LNCaP clone FGC (cell line): ENCODE measurements around the gene BTN1A1.

Experiments used
- DNase-seq: peaks from one replicate; pipeline ENCODE4 v3.0.0-alpha.2; 2011; ENCODE audit warnings: low read depth
- H3K4me3 ChIP-seq: 2 replicates; pipeline ENCODE4 v1.5.1; 2011; ENCODE audit warnings: mild to moderate bottlenecking, low read depth, low read length, control low read depth
- TF ChIP-seq, protein P1 (sequence below): IDR thresholded peaks from 2 replicates; pipeline ENCODE4 v1.5.1; 2012; ENCODE audit warnings: mild to moderate bottlenecking; ENCODE audit not compliant: control insufficient read depth, insufficient read depth; ENCODE audit errors: extremely low read depth

BTN1A1 gene

DNA sequence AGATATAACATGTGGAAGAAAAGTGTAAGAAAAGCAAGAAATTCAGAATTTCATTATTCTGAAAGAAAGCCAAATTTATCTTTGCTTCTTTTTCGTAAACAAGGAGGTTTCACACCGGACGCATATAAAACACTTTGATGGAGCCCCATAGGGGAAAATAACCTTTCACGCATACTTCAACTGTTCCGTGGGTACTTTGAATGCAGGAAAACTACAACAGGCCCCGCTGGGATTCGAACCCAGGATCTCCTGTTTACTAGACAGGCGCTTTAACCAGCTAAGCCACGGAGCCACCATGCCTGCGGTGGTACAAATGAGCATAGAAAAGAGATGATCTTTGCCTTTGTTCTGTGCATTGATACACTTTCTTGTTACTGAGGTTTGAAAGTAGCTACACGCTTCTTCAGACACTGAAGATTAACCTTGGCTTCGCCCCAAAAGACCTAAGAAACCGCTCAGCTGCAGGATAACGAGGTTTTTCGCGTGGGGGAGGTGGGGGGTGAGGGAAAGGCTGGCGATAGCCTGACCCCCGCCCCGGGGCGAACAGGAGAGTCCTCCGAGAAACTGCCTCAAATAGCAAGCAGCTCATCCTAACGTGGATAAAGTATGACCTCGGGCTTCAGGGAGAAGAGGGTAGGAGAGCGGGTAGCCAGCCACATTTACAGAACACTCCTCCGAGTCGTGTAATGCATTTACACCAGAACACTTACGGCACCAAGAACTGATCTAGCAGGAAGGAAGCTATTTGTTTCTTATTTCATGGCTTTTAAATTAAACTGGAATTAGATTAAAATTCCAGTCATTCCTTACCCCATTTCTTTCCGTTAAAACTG is 32.8 kb downstream of the BTN1A1 start:
- DNase-seq = peak; percentile 78
- TF ChIP-seq, protein P1, sequence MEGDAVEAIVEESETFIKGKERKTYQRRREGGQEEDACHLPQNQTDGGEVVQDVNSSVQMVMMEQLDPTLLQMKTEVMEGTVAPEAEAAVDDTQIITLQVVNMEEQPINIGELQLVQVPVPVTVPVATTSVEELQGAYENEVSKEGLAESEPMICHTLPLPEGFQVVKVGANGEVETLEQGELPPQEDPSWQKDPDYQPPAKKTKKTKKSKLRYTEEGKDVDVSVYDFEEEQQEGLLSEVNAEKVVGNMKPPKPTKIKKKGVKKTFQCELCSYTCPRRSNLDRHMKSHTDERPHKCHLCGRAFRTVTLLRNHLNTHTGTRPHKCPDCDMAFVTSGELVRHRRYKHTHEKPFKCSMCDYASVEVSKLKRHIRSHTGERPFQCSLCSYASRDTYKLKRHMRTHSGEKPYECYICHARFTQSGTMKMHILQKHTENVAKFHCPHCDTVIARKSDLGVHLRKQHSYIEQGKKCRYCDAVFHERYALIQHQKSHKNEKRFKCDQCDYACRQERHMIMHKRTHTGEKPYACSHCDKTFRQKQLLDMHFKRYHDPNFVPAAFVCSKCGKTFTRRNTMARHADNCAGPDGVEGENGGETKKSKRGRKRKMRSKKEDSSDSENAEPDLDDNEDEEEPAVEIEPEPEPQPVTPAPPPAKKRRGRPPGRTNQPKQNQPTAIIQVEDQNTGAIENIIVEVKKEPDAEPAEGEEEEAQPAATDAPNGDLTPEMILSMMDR = no peak

DNA sequence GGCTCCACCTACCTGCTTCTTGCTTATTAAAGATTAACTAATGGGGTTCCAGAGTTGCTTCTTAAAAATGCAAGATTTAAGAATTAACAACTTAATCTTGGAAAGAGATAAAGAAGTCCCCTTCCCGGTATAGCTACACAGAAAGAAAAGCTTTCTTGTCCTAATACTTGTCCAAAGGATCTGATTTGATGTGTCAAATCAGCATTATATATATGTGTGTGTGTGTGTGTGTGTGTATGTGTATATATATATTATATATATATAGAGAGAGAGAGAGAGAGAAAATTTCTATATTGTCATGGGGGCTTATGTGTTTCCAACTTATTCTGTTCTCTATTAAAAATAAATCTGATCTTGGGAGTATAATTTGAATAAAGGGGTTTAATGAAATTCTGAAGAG is 33.4 kb downstream of the BTN1A1 start:
- TF ChIP-seq, protein P1 = no peak
- no peak for DNase-seq
- peak overlapping the region; percentile 66 for H3K4me3 ChIP-seq

More for the DNA sequence above, 32.8 kb downstream of the BTN1A1 start:
- H3K4me3 ChIP-seq = peak overlapping the region; percentile 66

DNA sequence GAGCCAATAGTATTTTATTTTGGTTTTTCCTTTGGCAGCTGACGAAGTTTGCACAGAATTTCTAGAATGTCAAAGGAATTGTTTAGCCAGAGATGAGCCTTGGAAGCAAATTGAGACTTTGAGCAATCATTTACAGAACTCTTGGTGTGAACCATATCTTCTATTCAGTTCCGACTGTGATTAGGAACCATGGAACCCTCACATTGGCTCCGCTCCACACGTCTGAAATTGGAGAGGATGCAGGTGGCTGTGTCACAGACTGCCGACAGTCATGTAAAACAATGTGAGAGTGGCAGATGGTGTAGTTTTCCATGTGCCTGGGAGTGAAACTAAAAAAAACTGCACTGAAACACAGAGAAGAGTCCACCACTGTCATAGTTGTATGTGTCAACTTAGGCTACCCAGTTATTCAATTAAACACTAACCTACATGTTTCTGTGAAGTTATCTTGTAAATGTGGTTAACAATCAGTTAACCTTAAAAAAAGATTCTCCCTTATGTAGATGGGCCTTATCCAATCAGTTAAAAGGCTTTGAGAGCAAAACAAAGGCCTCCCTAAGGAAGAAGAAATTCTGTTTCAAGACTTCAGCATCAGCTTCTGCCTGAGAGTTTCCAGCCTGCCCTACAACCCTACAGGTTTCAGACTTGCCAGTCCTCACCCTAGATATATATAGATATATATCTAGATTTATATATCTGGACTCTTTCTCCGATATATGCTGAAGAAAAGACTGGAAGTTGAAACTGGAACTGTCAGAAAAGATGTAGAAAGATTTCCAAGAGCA is 34.8 kb downstream of the BTN1A1 start:
- TF ChIP-seq, protein P1 = no peak
- DNase-seq = no peak
- no peak overlapping the region for H3K4me3 ChIP-seq

DNA sequence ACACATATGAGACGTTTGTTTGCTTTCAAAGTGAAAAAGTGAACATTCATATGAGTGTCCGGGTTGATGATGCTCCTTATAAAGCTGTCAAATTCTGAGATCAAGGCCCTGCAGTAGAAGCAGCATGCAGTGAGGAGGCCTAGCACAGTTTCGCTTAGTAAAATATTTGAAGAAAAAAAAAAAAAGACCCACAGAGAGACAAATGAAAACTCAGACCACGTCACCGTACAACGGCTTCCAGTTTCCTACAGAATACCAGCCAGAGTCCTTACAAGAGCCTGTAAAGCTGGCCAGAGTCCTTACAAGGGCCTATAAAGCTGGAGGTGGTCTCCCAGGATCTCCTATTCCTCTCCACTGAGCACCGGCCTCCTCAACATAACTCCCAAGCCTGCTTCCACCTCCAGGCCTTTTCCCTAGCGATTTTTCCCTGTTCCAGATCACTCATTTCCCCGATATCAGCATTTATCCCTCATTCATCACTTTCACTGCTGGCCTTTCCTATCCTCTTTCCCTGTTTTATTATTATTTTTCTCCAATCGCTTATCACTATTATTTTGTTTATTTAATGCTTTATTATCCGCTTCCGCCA is 36.6 kb downstream of the BTN1A1 start:
- peak overlapping the region; percentile 80 for H3K4me3 ChIP-seq
- no peak for DNase-seq
- TF ChIP-seq, protein P1 = no peak

DNA sequence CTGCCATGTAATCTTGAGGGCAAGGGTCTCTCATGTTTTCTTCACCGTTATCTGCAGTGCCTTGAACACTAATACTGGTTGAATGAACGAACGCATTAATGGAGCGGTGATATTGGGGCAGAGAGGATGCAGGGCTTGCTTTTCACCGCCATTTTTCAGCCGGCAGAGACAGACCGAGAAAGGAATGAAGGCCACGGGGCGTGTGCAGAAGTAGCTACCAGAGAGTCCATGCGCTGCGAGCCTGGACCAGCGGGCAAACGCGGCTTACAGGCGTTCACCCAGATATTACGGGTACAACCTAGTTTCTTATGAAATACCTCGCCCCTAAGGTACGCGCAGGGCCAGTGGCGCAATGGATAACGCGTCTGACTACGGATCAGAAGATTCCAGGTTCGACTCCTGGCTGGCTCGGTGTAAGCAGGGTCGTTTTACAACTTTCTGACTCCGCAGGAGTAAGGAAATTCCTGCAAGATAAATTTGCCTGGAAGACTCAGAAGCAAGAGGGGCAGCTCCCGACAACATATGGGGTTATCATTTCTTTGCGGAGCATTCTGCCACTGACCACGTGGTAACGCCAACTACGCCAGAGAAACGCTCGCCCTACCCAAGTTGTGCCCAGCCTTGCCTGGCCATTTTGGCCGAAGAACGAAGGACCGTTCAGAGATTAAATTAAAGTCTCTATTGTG is 37.2 kb downstream of the BTN1A1 start:
- DNase-seq = peak; percentile 87
- TF ChIP-seq, protein P1 = no peak
- peak overlapping the region; percentile 80 for H3K4me3 ChIP-seq

DNA sequence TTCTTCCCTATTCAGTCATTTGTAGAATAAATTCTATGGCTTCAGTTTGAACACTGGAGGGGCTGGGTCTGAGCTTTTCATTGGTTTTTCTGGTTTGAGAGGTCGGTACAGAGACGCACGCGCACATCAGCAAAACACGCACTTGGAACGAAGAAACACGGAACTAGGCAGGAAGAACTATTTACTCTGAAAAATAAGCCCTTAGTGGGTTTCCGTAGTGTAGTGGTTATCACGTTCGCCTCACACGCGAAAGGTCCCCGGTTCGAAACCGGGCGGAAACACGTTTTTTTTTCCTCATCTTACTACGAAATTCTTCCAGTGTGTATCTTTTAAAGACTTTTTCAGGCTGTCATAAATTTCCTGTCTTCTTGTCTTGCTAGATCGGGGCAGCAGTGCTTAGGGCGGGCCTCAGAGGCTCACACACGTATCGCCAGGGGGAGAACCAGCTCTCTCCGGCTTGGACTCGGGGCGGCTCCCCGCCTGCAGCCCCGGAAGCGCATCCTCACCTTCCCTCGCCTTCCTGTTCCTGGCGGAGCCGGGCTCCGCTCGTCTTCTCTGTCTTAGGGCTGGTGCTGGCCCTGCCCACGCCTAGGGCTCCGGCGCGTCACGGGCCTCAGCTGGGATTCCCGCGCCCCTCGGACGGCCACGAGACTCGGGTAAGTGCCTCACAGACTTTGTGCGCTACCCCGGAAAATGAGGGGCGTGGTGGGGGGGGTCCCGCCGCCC is 37.9 kb downstream of the BTN1A1 start, which contains the start of gene HMGN4:
TSS of gene HMGN4 (plus strand) at position 521 of the 726 bp plus-strand sequence. CDS start 6,841 bp downstream, outside the sequence.
- TF ChIP-seq, protein P1 = peak; percentile 13; the same call in 1 of the 2 replicates
- no peak for DNase-seq
- H3K4me3 ChIP-seq = peak within 1 kb of the TSS; percentile 80
